GM19468 (cell line): ENCODE measurements around the gene IGF2.

Source experiments
- ATAC-seq: cut with Tn5 transposase; IDR thresholded peaks from one replicate; pipeline ENCODE4 v1.9.1; 2021; ENCODE audit warnings: mild to moderate bottlenecking, moderate library complexity, moderate number of reproducible peaks; ENCODE audit not compliant: unreplicated experiment; ENCODE audit errors: extremely low read depth

IGF2 gene

DNA sequence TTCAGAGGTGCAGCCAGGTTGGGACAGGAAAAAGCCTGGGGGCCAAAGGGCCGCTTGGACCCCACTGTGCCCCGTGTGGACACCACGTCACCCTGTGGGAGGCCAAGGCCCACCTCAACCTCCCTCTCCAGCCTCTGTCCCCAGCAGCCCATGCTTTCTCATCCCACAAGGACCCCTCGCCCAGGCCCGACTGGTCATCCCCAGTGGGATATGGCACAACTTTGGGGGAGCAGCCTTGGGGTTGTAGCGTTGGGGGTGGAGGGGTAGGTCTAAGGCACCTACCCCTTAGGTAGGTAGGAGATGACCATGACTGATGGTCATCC is 44.0 kb downstream of the IGF2 start:
- no peak for ATAC-seq

DNA sequence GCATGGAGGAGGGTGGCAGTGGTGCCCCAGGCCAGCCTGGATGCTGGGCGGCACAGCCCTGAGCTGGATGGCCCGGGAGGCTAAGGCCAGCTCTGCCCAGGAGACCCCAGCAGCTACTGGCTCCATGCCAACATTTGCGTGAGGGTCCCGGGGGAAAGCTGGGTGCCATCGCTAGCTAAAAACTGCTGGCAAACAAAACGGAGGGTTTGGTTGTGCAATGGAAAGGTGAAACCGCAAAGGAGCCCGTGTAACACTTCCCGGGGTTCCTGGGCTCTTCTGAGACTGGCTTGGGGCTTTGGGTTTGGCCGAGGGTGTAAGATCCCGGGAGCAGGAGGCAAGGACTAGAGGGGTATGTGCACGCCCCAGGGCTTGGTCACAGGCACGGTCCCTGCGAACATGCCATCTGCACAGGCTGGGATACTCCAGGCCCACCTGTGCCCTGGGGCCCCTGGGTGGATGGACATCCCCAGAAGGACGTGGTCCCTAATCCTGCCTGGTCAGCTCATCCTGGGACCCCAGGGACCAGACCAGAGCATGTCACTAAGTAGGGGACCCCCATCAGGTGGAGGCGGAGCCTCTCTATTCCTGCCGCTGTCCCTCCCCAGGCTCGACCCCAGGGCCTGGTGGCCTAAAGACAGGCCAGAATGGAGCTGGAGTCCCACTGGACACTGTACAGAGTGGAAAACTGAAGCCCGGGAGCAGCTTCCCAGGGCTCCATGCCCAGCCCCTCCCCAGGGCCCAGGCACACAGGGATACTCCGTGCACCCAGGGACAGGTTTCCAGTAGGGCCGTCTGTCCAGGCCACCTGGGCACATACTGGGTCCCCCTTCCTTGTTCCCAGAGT is 44.6 kb downstream of the IGF2 start:
- no peak for ATAC-seq

DNA sequence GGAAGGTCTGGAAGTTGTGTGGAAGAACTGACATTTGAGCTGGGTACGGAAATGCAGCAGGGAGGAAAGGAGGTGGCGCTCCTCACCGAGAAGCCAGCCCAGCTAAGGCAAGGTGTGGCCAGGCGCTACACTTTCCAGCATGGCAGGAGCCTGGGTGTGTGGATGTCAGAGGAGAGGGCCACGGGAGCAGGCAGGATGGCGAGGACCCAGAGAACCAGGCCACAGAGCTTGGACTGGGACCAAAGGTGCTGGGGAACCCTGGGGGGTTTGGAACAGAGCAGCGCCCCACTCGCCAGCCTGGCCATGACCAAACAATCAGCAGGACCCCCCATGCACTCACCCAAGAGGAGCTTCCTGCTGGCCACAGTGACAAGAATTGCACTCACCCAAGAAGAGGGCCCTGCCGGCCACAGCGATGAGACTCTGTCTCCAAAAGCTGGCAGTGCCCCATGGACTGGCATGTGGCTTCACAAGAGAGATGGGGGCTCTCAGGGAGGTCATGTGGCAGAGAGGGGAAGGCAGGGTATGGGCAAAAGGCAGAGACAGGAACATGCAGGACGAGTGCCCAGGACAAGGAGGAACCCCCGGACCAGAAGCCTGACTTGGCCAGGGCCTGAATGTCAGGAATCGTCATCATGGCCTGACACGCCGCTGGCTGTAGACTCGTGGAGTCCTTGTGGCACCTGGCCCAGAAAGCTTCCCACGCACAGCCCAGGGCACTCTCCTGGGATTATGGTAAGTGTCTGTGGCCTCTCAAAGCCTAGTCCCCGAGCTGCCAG is 45.4 kb downstream of the IGF2 start:
- ATAC-seq, result no peak

DNA sequence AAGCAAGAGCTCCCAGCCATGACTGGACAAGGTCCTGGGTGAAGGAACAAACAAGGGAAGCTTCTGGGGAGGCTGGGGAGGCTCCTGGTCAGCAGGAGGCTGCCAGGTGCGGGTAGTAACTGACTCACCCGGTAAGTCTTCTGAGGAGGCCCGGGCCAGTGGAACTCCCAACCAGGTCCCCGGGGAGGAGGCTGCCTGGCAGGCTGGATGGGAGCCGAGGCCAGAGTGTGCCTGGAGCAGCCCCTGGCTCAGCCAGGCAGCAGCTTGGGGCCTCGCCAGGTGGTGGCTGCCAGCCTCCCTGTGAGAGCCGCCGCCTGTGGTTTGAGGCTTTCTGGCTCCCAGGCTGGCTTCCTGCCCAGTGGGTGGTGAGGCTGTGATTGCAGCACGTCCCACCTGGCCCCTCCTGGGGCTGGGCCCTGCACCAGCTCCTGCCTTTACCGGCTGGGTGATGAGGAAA is 46.2 kb downstream of the IGF2 start:
- no peak for ATAC-seq

DNA sequence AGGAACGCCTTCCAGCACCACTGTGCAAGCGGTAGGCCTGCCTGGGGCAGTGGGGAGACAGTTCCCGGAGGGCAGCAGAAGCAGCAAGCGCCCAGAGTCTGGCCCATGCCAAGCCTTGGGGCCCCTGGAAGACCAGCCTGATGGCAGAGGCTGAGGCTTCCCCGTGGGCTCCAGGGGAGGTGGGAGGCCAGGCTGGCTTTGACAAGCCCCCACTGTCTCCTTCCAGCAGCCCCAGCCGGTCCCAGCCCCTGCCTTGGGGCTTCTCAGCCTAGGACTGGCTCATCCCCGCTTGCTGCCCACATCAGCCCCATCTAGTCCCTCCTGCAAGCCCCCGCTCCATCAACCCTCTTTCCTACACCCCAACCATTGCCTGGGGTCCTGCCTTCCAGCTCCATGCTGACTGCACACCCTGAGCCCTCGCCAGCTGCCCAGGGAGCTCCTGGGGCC is 46.7 kb downstream of the IGF2 start:
- no peak for ATAC-seq

DNA sequence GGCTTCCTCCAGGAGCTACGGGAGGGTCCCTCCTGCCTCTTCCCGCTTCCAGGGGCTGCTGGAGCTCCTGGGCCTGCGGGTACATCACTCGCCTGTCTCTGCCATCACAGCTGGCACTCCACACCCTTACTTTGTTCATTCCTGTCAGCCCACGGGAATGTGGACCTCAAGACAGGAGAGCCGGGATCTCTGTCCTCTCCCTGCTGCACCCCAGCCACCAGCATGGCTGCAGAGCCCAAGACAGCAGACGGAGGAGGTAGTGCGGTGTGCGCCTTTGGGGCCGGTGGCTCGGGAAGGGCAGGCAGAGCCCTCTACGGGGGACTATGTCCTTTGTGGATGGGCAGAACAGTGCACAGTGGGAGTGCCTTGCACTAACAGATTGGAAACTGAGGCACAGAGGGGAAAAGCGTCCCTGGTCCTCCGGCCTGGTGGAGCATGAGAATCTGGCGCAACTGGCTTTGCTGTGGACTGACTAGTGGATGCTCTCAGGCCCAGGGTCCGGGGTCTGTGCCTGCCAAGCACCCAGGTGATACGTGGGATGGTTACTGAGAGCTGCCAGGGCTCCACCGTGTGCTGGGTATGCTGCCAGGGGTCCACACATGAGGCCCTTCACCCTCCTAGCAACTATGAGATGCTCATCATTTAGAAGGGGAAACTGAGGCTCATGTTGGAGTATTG is 47.3 kb downstream of the IGF2 start:
- ATAC-seq, result no peak

DNA sequence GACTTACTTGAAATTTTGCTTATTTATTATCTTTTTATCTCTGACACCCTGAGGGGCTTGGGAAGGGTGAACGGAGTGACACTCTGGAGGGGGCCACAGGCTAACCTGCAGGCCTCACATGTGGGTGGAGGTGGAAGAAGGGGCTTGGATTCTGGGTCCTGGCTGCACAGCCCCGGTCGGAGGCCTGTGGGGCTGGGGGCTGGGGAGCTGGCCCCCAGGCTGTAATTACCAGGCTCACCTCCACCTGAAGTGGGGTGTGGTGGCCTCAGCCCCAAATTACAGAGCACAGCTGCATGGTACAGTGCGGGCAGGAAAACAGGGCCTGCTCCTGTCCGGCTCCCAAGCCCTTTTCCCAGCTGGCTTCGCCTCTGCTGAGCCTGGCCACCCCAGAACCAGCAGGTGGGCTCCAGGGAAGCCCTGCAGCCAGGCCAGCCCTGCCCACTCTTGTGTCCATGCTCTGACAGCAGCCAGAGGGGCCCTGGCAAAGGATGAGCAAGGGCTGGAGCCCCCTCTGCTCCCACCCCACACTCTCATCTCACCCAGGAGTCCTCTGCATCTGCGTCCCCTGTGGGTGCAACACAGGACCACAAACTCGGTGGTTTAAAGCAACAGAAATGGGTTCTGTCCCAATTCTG is 48.0 kb downstream of the IGF2 start:
- no peak for ATAC-seq

DNA sequence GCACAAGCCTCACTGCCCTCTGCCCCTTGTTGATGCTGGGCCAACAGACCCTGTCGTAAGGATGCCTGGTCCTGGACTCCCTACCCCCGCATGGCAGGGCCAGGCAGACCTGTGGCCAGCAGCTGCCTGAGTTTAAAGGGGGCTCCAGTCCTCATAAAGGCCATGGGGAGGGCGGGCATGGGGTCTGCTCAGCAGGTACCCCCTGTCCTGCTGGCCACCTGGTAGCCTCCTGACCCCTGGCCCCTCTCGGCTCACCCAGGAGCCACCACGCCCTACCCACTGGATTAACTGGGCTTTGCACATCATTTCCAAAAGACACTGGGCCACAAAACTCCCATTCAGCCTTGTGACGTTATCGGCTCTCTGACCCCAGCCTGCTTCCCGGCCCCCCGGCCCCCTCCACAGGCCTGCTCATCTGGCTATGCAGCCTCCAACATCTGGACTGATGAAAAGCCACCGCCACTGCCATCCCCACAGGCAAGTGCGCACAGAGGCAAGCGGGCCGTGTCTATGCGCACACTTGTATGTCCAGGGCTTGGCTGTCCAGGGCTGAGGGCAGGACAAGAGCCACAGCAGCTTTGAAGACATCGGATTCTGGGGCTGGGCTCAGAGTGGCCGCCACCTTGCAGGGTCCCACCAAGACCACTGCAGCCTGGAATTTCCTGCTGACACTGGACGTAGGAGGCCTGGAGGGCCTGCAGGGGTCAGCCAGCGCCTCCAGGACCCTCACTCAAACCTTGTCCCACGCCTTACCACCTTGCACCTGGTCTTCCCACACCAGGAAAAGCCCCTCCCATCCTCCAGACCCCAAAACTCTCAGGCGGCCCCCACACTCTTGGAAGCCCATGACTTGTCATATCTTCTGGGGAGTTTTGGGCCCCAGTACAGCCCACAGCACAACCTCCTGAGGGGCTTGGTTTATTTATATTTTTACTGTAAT is 48.7 kb downstream of the IGF2 start:
- no peak for ATAC-seq

DNA sequence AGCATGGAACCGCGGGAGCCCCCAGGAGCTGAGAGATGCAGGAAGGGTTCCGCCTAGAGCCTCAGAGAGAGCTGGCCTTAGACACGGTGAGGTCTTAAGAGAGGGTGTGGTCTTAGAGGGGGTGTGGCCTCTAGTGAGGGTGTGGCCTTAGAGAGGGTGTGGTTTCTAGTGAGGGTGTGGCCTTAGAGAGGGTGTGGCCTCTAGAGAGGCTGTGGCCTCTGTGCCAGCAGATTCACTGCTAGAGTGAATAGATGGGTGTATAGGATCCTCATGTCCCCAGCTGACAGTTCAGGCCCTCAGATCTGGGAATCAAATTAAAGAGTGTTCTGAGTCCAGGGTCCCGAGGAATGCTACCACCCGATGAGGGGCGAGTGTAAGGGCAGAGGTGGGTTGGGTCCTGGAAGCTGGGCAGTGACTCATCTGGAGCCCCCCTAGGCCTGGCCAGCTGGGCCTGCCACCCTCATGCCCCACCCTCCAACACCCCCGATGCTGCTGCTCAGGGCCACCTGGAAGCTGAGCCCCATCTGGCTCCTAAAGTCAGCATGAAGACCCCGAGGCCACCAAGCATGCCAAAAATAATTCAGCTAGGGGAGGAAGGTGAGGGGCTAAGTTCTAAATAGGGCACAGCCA is 49.5 kb downstream of the IGF2 start:
- no peak for ATAC-seq

DNA sequence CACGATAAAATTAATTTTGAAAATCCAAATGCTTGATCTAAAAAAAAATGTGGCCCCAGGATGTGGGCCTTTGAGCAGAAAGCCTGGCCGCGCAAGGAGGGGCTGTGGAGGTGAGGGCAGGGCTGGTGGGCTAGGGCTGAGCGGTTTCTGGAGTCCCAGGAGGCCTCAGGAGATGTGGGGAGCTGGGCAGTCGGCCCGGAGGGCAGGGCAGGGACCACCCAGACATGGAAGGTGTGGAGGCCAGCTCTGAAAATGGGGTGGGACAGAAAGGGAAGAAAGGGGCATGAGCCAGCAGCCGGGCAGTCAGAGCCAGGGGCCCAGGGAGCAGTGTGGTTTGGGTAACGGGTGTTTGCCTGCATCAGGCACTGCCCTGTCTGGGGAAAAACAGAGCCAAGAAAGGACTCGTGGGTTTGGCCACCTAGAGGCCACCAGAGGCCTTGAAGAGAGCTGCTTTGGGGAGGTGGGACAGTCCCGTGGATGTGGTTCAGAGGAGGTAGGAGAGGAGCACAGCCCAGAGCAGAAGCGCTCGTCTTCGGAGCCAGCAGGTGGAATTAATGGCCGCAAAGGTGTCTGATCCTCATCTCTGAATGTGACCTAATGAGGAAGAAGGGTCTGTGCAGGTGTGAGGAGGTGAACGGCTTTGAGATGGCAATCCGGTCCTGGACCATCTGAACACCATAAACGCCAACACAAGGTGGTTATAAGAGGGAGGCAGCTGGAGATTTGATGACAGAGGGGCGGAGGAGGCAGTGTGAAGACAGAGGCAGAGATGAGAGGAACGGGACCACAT is 50.2 kb downstream of the IGF2 start:
- ATAC-seq, result no peak

DNA sequence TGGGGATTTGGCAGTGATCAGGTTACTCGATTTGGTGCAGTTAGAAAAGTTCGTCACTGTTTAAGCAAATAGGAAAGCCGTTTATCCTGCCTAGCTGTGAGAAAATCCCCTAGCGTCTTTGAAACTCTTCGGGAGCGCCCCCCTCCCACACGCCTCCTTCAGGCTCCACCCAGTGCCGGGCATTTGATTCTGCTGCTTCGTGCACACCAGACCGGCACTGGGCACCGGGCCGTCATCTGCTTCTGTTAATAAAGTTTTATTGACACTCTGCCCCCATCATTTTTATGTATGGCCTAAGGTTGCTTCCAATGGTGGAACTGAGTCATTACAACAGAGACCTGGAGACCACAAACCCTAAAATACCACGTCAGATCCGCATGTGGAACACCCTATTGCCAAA is 50.9 kb downstream of the IGF2 start:
- no peak for ATAC-seq

DNA sequence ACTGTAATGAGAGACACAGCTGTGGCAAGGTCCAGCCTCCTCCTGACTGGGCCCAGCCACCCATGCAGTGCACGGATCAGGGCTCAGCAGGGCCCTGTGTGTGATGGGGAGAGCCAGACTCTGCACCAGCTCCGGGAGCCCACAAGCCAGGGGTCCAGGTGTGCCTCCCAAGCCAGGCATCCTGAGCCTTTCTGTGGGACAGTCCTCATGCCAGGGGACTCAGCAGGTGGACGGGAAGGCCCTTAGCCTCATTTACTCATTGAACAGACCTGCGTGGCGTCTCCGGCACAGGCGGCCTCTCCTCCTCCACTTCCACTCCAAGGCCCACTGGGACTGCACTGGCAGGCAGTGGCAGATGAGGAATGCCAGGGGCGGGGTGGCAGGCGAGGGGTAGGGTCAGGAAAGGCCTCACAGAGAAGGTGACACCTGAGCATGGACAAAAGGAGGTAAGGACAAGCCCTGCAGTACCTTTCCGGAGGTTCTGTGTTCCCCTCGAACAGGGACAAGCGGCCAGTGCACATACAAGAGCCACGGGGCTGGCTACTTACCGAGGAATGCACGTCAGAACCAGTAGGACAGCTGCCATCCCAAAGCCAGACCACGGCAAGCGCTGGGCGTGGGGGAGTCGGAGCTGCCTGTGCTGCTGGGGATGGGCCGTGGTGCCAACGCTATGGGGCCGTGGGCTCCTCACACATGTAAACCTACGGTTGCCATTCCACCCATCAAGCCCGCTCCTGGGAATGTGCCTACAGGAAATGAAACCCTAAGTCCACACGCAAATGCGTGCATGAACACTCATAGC is 52.7 kb downstream of the IGF2 start:
- no peak for ATAC-seq

DNA sequence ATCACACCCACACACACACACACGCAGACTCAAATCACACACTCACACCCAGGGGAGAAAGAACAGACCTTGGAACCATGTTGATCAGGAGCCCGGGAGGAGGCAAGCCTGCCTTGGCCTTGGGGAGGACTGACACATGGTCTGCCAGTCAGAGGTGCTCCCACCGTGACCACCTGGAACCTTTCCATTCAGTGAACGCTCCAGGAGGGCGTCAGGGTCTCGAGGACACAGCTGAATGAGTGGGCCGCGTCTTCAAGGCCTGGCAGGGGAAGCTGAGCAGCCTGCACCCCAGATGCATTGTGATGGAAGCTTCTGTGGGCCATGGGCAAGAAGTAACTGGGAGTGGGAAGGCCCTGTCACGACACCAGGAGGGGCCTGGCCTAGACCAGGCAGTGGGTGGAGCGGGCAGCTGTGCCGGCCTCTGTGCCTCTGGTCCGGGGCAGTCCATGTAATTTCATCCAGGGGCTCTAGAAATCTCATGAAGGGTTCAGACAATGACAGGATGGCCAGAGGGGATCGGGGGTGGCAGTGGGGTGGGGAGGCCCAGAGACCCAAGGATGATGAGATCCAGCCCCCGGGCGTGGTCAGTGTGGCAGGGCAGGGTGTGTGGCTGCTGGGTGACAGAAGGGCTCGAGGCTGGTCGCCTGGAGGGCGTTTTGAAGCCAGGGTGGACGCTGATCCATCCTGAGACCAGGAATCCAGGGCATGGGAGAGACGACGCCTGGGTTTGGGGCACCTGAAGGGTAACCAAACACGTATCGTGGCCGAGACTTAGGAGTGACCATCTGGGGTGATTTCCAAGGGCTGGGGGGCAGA is 53.7 kb downstream of the IGF2 start:
- no peak for ATAC-seq

DNA sequence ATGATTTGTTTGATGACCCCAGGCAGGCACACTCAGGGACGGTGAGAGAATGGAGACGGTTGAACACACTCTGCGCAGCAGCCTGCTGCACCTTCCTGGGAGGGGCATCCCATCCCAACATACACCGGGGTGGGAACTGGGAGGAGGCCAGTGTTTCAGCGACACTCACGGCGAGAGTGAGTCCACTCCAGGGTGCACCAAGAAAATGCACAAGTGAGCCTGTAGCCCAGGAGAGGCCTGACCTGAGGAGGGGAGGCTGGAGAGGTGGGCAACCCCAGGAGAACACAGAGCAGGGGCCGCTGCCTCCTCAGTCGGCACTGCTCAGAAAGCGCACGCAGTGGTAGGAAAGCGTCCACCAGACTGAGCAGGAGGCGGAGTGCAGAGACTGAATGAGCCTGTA is 54.5 kb downstream of the IGF2 start:
- no peak for ATAC-seq
